ENCODE results near the gene KCNIP1.

KCNIP1 gene

GRCh38 chr5:170483701-170484458 lies 19.9 kb upstream of the KCNIP1 start:
- DNase-seq (ENCODE audit: low spot score) = no peak

DNA sequence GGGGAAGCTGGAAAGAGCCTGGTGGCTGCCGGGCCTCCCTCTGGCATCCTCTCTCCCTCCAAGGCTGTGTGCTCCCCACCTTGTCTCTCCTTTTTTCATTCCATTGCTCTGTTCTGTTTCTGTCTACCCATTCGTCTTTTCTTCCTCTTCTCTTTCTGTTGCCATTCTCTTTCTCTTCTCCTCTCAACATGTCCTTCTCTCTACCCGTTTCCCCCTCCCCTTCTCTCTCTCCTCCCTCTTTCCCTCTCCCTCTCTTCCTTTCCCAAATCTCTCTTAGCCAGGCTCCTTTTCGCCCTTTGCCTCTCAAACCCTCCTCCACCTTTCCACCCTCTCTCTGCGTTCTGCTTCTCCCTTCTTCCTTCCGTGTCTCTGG lies 19.4 kb upstream of the KCNIP1 start:
- DNase-seq (ENCODE audit: low spot score) = no peak

- DNase-seq (ENCODE audit: low spot score) = no peak
These were observed 18.8 kb upstream of the KCNIP1 start for GRCh38 chr5:170484847-170485615.

GRCh38 chr5:170485616-170485911 lies 18.3 kb upstream of the KCNIP1 start:
- DNase-seq (ENCODE audit: low spot score) = no peak

DNA sequence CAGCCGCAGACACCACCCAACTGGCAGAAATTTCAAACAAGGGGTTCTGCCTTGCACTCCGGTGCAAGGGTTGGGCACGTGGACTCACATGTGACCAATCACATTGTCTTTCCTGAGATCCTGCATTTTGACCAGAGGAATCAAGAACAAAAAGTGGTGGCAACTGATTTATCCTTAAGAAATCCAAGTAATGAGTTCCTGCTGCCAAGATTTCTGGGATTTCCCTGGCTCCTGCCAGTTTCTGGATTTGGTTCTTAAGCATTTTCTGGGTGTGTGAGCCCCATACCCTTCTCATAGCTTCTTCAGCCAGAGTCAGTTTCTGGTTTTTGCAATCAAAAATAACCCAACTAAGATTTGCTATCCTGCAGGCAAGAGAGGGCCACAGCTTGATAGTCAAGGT lies 17.4 kb upstream of the KCNIP1 start:
- DNase-seq (ENCODE audit: low spot score) = no peak

- DNase-seq (ENCODE audit: low spot score) = no peak
These were observed 15.2 kb upstream of the KCNIP1 start for GRCh38 chr5:170488570-170488969.

GRCh38 chr5:170489199-170489598 lies 14.6 kb upstream of the KCNIP1 start:
- no peak for DNase-seq (ENCODE audit: low spot score)

- no peak for DNase-seq (ENCODE audit: low spot score)
These were observed 13.4 kb upstream of the KCNIP1 start for GRCh38 chr5:170490381-170490780.

DNA sequence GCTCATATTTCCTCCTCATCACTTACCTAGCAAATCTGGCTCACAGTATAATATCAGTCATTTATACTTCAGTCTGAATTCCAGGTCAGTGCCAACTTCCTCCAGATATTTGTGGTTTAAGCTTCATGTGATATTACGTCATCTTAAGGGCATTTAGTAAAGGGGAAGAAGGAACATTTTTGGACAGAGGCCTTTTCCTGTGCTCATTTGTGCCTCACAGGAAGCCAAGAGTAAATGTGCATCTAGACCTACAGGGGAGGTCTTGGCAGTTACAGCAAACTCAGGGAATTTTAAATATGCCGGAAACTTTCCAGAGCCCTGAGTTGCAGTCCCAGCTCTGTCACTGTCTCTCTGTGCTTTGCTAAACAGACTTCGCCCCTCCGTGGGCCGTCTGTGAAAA lies 12.3 kb upstream of the KCNIP1 start:
- no peak for DNase-seq (ENCODE audit: low spot score)

GRCh38 chr5:170493028-170493820 lies 10.6 kb upstream of the KCNIP1 start:
- DNase-seq (ENCODE audit: low spot score) = no peak

DNA sequence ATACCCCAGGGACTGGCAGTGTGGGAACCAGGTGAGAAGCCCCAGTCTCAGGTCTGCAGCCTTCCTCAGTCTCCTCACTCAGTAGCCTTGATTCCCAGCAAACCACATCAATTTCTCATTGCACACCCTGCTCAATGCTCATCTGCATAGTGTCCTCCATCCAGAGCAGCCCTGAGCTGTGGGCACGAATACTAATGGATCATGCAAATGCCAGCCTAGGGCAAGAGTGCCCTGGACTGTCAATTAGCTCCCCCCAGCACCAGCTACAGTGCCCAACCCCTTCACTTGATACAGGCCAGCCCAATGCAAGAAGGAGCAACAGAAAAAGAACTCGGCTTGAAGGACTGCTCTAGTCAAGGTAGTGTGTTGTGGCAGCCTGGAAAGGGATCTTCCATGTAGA lies 9.8 kb upstream of the KCNIP1 start:
- no peak for DNase-seq (ENCODE audit: low spot score)

DNA sequence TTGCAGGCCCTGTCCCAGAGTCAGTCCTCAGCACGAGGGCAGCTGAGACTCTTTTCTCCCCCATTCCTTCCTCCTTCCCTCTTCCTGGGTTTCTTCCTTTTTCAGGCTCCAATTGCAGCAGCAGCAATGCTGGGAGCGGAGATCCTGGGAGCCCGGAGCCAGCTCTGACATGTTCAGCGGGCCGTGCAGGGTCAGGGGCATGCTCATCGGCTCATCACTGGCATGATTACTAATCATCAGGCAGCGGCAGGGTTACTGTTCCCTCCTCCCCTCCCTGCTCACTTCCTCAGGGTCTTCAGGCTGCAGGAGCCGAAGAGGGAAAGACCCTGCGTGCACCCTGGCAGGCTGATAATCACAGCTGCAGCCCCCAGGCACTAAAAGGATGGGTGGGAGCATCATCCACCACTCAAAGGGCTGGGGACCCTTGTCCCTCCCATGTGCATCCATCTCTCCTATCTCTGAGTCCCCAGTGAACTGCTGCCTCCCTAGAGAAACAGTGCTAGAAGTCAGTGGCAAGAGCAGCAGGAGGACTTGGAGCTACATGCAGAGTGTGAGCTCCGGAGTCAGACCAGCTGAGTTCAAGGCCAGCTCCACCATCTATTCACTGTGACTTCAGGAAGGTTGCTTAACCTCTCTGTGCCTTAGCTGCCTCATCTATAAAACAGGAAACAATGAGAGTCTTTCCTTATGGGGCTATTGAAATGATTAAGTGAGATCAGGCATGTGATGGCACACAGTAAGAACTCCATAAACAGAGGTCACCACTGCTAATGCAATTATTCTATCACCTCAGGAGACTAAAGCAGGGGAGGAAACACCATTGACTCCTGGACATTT lies 7.8 kb upstream of the KCNIP1 start:
- DNase-seq (ENCODE audit: low spot score) = no peak

GRCh38 chr5:170496662-170497028 lies 7.2 kb upstream of the KCNIP1 start:
- no peak for DNase-seq (ENCODE audit: low spot score)

DNA sequence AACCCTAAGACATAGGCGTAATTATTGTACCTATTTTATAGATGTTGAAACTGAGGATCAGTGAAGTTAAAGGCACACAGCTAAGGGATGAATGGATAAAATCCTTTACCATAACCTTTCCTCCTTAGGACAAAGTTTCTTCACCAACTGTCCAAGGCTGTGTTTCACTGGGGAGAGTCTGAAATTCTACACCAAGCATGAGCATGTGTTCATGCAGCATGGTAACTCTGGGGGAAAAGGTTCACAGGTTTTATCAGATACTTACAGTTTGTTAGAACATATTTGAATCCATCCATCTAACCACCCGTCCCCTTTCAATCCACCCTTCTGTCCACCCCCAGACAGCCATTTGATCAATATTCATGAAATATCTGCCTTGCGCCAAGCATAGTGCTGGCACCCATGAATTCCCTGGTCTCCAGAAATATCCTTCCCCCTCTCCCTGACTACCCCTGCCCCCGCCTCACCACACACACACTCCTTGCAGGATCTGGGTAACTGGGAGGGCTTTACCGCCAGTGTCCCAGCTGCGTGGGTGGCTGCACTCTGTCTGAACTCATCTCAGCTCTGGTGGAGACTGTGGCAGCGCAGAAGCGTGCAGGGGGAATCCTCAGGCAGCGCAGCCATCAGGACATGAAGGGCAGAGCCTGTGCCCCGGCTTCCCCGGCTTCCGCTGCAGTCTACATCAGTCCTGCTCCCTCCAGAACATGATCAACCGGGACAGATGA lies 6.3 kb upstream of the KCNIP1 start:
- no peak for DNase-seq (ENCODE audit: low spot score)

- DNase-seq (ENCODE audit: low spot score) = no peak
These were observed 4.9 kb upstream of the KCNIP1 start for GRCh38 chr5:170498811-170499351.

GRCh38 chr5:170499621-170500020 lies 4.2 kb upstream of the KCNIP1 start:
- no peak for DNase-seq (ENCODE audit: low spot score)

DNA sequence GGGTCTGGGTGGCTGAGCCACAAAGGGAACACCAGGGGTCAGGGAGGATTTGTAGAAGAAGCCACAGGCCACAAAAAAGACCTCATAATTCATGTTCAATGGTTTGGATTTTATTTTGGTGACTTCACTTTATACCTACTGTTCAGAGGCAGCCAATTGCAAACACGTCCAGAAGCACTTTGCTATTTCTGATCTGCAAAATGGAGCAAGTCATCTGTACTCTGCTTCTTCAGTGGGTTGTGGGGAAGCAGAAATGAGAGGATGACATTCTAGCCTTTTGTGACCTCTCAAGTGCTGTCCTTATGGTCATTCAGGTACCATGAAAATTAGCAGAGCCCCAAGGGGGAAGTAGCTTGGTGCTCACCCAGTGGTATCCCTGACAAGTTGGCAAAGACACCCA lies 2.5 kb upstream of the KCNIP1 start:
- no peak for DNase-seq (ENCODE audit: low spot score)

DNA sequence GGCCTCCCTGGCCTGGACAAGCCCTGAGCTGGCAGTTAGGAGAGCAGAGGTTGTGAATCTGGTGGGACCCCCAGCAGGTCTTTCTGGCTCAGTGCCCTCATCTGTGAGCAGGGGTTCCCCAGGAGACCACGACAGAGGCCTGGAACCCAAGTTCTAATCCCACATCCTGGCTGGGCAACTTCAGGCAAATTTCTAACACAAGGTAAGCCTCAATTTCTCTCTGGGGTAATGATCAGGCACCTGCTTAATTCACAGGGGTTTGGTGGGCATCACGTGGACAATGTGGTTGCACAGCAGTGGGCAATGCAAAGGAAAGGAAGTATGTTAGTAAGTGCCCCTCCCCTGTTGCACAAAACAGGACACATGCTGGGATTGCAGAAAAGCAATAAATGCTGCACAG lies 1.9 kb upstream of the KCNIP1 start:
- DNase-seq (ENCODE audit: low spot score) = no peak

GRCh38 chr5:170504616-170505266 lies 921 bp downstream of the KCNIP1 start:
- no peak for DNase-seq (ENCODE audit: low spot score)

DNA sequence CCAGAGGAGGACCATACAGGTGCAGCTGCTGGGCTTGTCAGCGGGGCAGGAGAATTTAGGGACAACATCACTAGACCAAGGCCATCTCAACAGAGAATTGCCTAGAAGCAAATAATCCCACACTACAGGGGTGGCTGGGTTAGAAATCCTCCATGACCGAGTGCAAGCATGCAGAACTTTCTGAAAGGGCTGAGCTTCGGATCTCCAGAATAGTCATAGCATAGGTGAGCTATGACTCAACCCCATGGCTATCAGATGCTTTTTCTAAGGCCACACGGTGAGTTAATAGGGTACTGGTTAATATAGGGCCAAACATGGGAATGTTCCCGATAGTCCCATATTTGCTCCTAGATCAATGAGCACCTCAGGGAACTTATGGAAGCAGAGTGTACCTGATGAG lies 4.2 kb downstream of the KCNIP1 start:
- no peak for DNase-seq (ENCODE audit: low spot score)
